Spinal cord (tissue), 10 donors: ENCODE data around the gene RHBG. TPM values are rescaled to one million over a fixed set of nuclear protein-coding genes. Genes with fewer than 3 reads are reported as not detected.

Experiments
- DNase-seq, 6 donors: peaks; one replicate each; pipeline versions ENCODE4 v3.0.0 to v3.0.0-alpha.2; 2013 to 2015; ENCODE audit warnings: low spot score in 6 of 6, low read depth in 4 of 6
- H3K27ac ChIP-seq: one replicate; pipeline ENCODE4 v1.5.1; 2013; ENCODE audit warnings: low read depth, low read length, control low read depth
- H3K27me3 ChIP-seq: one replicate; pipeline ENCODE4 v1.6.1; 2013; ENCODE audit warnings: low read length; ENCODE audit not compliant: control insufficient read depth, insufficient read depth
- H3K36me3 ChIP-seq: one replicate; pipeline ENCODE4 v1.6.1; 2013; ENCODE audit warnings: low read length; ENCODE audit not compliant: control insufficient read depth, insufficient read depth
- H3K4me1 ChIP-seq: one replicate; pipeline ENCODE4 v1.6.1; 2013; ENCODE audit warnings: low read length; ENCODE audit not compliant: control insufficient read depth, insufficient read depth
- H3K4me3 ChIP-seq: one replicate; pipeline ENCODE4 v1.5.1; 2013; ENCODE audit warnings: low read depth, low read length, control low read depth
- H3K9me3 ChIP-seq: one replicate; pipeline ENCODE4 v1.6.1; 2013; ENCODE audit warnings: low read length; ENCODE audit not compliant: control insufficient read depth, insufficient read depth
- WGBS: methylation state at CpG from one replicate; pipeline ENCODE4 v1.1.5; 2013; ENCODE audit warnings: missing lambda C conversion rate; ENCODE audit not compliant: insufficient coverage; 5-methylcytosine and 5-hydroxymethylcytosine counted together
- polyA plus RNA-seq, 2 donors: library from polyadenylated mRNA; unstranded; fragments of 120-200 nt; gene quantifications; one replicate each; pipeline ENCODE4 v1.2.1, GENCODE V29; 2013; ENCODE audit not compliant: insufficient read length in 2 of 2
- total RNA-seq, 2 donors: library from RNA; depleted of rRNA in 1 of 2; stranded (reverse); fragments of 120-200 nt in 1 of 2; fragments of >200 nt in 1 of 2; gene quantifications; one replicate each; pipeline versions ENCODE4 v1.2.3 to v1.2.4, GENCODE V29; 2013 to 2014
- donor health status: healthy.

Gene RHBG
- total and polyA plus RNA-seq, 4 donors = 0.26 to 0.81 TPM; not detected in 2

DNA sequence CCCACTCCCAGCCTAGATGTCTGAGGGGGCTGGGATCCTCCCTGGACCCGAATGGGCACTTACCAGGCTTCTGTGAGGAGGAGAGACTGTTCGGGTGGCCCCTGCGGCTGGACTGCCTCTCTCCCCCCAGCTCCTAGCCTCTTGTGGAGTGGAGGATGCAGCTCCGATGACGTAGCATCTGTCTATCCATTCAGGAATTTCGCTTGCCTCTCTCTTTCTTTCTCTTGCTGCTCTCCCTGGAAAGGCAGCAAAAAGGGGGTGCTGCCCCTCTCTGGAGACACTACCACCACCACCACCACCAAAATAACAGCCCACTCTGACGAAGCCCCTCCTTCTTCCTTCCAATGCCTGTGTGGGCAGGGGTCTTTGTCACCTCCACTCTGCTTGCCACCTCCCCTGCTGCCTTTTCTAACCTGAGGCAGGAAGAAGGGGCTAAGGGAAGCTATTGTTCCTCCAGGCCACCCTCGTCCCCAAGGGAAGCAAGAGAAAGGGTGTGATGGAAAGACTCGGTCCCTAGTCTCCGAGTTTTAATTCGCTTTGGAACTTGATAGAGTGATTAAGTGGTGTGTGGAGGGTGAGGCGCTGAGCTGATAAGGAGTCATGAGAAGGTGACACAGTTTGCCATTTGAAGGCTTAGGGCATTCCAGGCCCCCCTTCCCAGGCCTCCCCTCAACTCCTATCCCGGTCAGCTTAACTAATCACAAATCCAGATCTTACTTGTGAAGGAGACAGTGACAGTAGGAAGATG is 60.5 kb downstream of the RHBG start:
- Histone ChIP-seq H3K4me1 (peaks cover 46% of the 10 kb centered on the region), H3K36me3 (peaks cover 17% of the 10 kb centered on the region), H3K27me3 (peaks cover 26% of the 10 kb centered on the region), H3K9me3 (no peaks in the 10 kb centered on the region), H3K4me3 (peak overlapping the region; percentile 76), H3K27ac (peak overlapping the region; percentile 95)
- DNase-seq = peak in 4 of 6 donors; percentile 72 to 98 (median 90)
- 0% methylated on average over 9 of the region's 13 CpGs for WGBS

DNA sequence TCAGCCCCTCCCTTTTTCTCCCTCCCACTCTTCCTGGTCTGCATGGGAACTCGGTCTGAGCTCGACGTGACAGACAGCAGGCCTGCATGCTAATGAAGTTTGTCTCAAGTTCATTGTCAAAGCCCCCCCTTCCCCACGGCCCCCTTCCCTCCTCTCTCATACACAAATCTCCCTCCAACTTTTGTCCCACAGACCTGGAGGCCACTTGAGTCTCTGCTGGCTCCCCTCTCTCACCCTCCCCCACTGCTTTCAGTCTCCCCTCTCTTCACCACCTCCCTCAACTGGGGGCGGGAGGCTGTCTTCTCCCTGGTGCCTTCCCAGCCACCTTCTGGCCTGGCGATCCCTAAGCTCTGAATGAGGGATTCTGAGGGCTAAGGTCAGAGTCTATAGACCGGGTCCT is 61.3 kb downstream of the RHBG start:
- Histone ChIP-seq H3K27ac (peak overlapping the region; percentile 95), H3K27me3 (peaks cover 26% of the 10 kb centered on the region), H3K4me1 (peaks cover 45% of the 10 kb centered on the region), H3K9me3 (no peaks in the 10 kb centered on the region), H3K4me3 (peak overlapping the region; percentile 76), H3K36me3 (peaks cover 11% of the 10 kb centered on the region)
- WGBS = 6% methylated on average over 3 of the region's 7 CpGs
- DNase-seq = peak in 5 of 6 donors; percentile 47 to 94 (median 82)

DNA sequence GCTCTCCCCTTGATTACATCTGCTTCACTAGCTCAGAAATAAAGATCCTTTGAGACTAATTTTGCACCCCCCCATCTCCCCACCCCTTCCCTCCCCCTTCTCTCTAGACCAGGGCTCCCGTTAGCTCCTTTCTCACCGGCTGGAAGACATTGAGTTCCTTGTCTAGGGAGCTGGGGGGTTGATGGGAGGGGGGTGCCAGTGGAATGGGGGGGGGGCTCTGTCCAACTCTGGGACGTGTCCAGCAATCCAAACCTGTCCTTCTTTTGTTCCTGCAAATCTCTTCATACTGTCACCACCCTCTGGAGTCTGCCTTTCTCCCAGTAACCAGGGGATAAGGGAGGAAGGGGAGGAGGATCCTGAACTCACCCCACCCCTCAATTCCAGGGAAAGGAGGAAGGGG is 61.9 kb downstream of the RHBG start:
- WGBS = no CpG with 5 or more reads among the region's 3 CpGs
- peak overlapping the region; percentile 16 for H3K4me3 ChIP-seq
- H3K27ac ChIP-seq = peak overlapping the region; percentile 95
- H3K9me3 ChIP-seq = no peaks in the 10 kb centered on the region
- H3K36me3 ChIP-seq = peaks cover 11% of the 10 kb centered on the region
- H3K4me1 ChIP-seq = peaks cover 45% of the 10 kb centered on the region
- H3K27me3 ChIP-seq = peaks cover 28% of the 10 kb centered on the region
- DNase-seq = peak in 5 of 6 donors; percentile 53 to 92 (median 73)

DNA sequence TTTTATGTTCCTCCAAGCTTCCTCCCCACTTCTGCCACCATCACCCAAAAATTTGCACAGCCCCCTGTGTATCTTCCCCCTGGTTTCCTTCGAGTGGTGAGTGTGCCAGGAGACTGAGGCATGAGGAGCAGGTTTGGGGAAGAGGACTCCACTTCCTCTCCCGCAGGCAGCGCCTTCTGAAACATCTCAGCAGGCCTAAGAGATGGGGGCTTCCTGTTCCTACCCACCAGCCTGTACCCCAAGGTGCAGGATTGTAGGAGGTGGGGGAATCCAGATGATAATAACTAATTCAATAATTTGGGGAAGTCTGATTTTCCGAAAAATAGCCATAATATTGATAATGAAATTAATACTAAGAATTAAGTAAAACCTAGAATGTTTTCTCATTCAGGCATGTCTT is 62.4 kb downstream of the RHBG start:
- Histone ChIP-seq H3K4me1 (peaks cover 47% of the 10 kb centered on the region), H3K9me3 (no peaks in the 10 kb centered on the region), H3K36me3 (peaks cover 10% of the 10 kb centered on the region), H3K27me3 (peaks cover 31% of the 10 kb centered on the region), H3K4me3 (peak overlapping the region; percentile 16), H3K27ac (peak overlapping the region; percentile 81)
- WGBS = no CpG with 5 or more reads among the region's 4 CpGs
- DNase-seq = peak in 3 of 6 donors; percentile 26 to 35 (median 31)

DNA sequence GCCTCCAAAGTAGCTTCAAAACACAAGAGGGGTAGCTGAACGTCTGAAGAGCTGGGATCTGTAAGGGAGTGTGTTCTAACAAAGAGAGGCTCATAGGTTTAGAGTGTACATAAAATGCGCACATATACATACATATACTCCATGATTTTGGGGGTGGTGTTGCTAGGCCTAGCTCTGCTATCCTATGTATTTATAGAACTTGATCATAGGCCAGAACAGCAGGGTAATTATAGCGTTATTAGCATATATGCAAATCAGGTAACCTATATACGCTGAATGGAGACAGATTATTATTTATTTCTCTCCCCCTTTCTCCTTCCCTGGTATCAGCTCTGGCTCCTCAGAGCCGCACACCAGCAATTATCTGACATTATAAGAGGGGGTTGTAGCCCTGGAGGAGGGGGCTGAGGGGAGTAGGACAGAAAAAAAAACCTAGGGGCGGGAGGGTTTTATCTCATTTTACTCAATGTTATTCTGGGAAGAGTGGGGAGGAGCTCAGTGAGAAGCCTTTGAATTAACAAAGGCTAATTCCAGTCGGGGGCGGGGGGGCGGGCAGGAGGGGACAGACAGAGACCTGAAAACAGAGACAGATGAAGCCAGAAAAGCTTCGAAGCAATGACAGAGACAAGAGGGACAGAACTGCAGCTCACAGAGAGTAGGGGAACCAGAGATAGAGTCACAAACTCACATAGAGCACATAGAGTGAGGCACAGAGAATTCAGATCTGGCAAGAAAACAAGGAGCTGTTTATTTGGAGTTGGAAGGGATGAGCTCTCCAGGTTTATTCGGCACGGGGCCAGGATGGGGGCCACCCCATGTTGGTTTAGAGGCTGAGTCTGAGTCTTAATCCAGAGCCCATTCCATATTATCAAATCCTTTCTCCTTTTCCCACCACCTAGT is 63.0 kb downstream of the RHBG start:
- DNase-seq = peak in 5 of 6 donors; percentile 57 to 92 (median 71)
- H3K4me1 ChIP-seq = peaks cover 54% of the 10 kb centered on the region
- H3K27ac ChIP-seq = peak overlapping the region; percentile 81
- H3K9me3 ChIP-seq = no peaks in the 10 kb centered on the region
- H3K27me3 ChIP-seq = peaks cover 38% of the 10 kb centered on the region
- H3K36me3 ChIP-seq = peaks cover 9% of the 10 kb centered on the region
- H3K4me3 ChIP-seq = no peak overlapping the region
- WGBS = 0% methylated on average over 4 of the region's 12 CpGs

DNA sequence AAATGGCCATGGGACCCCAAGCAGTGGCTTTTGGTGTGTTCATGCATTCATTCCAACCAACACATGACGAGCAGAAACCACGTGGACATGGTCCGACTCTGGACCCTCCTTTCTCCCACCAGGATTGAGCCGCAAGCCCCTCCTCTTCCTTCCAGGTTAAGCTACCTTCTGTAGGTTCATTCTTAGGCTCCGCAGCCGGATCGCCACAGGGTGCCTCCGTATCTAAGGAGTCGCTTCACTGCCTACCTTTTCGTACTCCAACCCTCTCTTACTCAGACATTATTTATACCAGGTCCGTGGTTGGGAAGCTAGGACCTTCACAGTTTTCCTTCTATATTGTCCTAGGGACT is 63.6 kb downstream of the RHBG start:
- H3K27me3 ChIP-seq = peaks cover 44% of the 10 kb centered on the region
- WGBS = 6% methylated on average over 11 of the region's 11 CpGs
- H3K27ac ChIP-seq = peak overlapping the region; percentile 81

DNA sequence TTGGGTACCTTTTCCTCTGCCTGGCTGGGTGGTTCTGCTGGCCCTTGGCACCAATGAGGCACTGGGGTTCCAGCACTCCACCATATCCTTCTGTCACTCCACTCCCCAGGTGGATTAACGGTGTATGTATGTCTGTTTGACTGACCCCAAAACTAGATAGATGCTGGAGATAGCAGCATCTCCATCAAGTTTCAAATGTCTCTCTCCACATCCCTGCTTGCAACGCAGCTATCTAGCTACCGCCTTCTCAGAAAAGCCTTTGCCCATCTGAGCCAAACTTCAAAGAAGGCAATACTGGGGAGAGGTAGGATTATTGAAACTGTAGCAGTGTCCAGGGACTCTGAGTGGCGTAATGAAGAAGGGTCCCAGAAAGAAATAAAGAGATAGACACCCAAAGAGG is 64.0 kb downstream of the RHBG start:
- no peaks in the 10 kb centered on the region for H3K9me3 ChIP-seq
- peaks cover 48% of the 10 kb centered on the region for H3K27me3 ChIP-seq
- H3K36me3 ChIP-seq = peaks cover 9% of the 10 kb centered on the region
- peak overlapping the region; percentile 14 for H3K4me3 ChIP-seq
- peaks cover 60% of the 10 kb centered on the region for H3K4me1 ChIP-seq
- DNase-seq = peak in 3 of 6 donors; percentile 9 to 34 (median 23)
- peak overlapping the region; percentile 81 for H3K27ac ChIP-seq
- no CpG with 5 or more reads among the region's 4 CpGs for WGBS

More for the DNA sequence above, 63.6 kb downstream of the RHBG start:
- Histone ChIP-seq H3K4me3 (peak overlapping the region; percentile 14), H3K36me3 (peaks cover 9% of the 10 kb centered on the region), H3K4me1 (peaks cover 60% of the 10 kb centered on the region), H3K9me3 (no peaks in the 10 kb centered on the region)
- no peak for DNase-seq

DNA sequence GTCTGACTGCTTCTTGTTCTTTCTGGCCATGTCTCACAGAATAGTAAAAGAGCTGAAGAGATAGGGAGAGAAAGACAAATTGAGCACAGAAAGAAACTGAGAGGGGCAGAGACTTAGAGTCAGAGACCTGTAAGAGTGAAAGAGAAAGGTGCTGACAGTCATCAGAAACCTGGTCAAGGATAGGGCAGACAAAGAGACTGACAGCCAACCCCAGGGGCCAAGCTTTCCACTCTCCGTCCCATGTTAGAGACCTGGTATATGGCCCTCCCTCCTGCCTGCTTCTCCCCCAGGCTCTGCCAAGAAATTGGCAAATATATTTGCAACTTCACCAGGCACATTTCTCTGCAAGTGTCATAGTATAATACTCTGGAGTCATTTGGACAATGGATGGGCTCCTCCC is 64.6 kb downstream of the RHBG start:
- Histone ChIP-seq H3K4me3 (no peak overlapping the region), H3K36me3 (peaks cover 9% of the 10 kb centered on the region), H3K27me3 (peaks cover 51% of the 10 kb centered on the region), H3K4me1 (peaks cover 60% of the 10 kb centered on the region), H3K9me3 (no peaks in the 10 kb centered on the region), H3K27ac (peak overlapping the region; percentile 81)
- DNase-seq = peak in 3 of 6 donors; percentile 6 to 41 (median 15)
- 0% methylated on average over 1 of the region's 1 CpG for WGBS
